PC-3 (cell line): ENCODE results near the gene MRPL48.

ENCODE experiments used
- CTCF ChIP-seq: fragments of 300-600 bp; sonication (generic); conservative IDR thresholded peaks from 2 replicates; pipeline ENCODE4 v1.5.1; 2017; ENCODE audit warnings: antibody characterized with exemption, low read depth, mild to moderate bottlenecking, low read length
- EZH2 ChIP-seq: fragments of 300-600 bp; sonication (generic); IDR thresholded peaks from one replicate; pipeline ENCODE4 v1.6.1; 2017; ENCODE audit warnings: antibody characterized with exemption, mild to moderate bottlenecking, low read length; ENCODE audit not compliant: unreplicated experiment
- EZH2phosphoT487 ChIP-seq: fragments of 300-600 bp; sonication (generic); IDR thresholded peaks from 2 replicates; pipeline ENCODE4 v1.6.1; 2018; ENCODE audit warnings: mild to moderate bottlenecking, antibody characterized with exemption, low read length, borderline replicate concordance

GRCh38 chr11:73912026-73912425, 124.4 kb downstream of the MRPL48 start:
- TF ChIP-seq CTCF, result no peak
- TF ChIP-seq EZH2phosphoT487, result no peak
- no peak for TF ChIP-seq EZH2
